HCT116 (cell line): ENCODE data around the gene MPZ. TPM values are rescaled to one million over a fixed set of nuclear protein-coding genes. Genes with fewer than 3 reads are reported as not detected.

Experiments
- ATAC-seq: fragments of 200-7000 bp; cut with Tn5 transposase; 2 replicates; pipeline ENCODE4 v1.9.1; 2020; ENCODE audit warnings: mild to moderate bottlenecking, moderate library complexity
- BruUV-seq: library from RNA; stranded (reverse); fragments of 400-500 nt; replicated peaks from 2 replicates; lab custom pipeline; 2021; lab: Mats Ljungman, UMichigan
- CTCF ChIA-PET: fragments of 300-600 bp; sonication (Branson Sonifier 250); formaldehyde crosslinking; loops from one replicate; lab custom pipeline; 2021; ENCODE audit warnings: antibody characterized with exemption; lab: Charles Lee
- POLR2A ChIA-PET: fragments of 300-600, 350-600 bp; sonication (Branson Sonifier 250); formaldehyde crosslinking; loops from one replicate; lab custom pipeline; 2021; ENCODE audit warnings: antibody characterized with exemption; lab: Charles Lee
- RAD21 ChIA-PET, 2 experiments: fragments of 300-600 bp; sonication (Branson Sonifier 250); formaldehyde crosslinking; loops; one replicate each; lab custom pipeline; 2023; ENCODE audit warnings: low total read pairs in 2 of 2; ENCODE audit not compliant: uncharacterized antibody in 2 of 2, unreplicated experiment in 2 of 2, low non-redundant PET in 1 of 2; lab: Charles Lee
- DNase-seq: peaks from one replicate; pipeline ENCODE4 v3.0.0-alpha.2; 2010; ENCODE audit warnings: low read depth, low spot score
- H2AFZ ChIP-seq: fragments of 200-600 bp; shearing (Covaris generic), sonication (generic); 2 replicates; pipeline ENCODE4 v1.6.1; 2017; ENCODE audit warnings: low read depth, mixed run types, mixed read lengths, antibody characterized with exemption, low read length; ENCODE audit not compliant: poor library complexity, severe bottlenecking
- H3K27ac ChIP-seq: 2 replicates; pipeline ENCODE4 v1.5.1; 2012; ENCODE audit warnings: low read depth, low read length
- H3K27me3 ChIP-seq: fragments of 200-600 bp; sonication (generic); 2 replicates; pipeline ENCODE4 v1.6.1; 2016; ENCODE audit warnings: mixed run types, low read length, mixed read lengths; ENCODE audit not compliant: insufficient read depth
- H3K36me3 ChIP-seq, 2 experiments: fragments of 200-500 bp in 1 of 2; fragments of 200-600 bp in 1 of 2; sonication (Bioruptor generic) in 1 of 2; sonication (generic) in 1 of 2; 2 replicates each; pipeline versions ENCODE4 v1.5.1 to v1.6.1; 2014 to 2016; ENCODE audit warnings: low read length in 2 of 2, inconsistent platforms in 1 of 2, mixed read lengths in 1 of 2, mixed run types in 1 of 2; ENCODE audit not compliant: insufficient read depth in 2 of 2, control insufficient read depth in 1 of 2
- H3K4me1 ChIP-seq, 2 experiments: fragments of 200-600 bp in 1 of 2; sonication (generic) in 1 of 2; 2 replicates each; pipeline versions ENCODE4 v1.5.1 to v1.6.1; 2012 to 2017; ENCODE audit warnings: low read length in 2 of 2, inconsistent platforms in 1 of 2, mild to moderate bottlenecking in 1 of 2, mixed read lengths in 1 of 2, mixed run types in 1 of 2, moderate library complexity in 1 of 2; ENCODE audit not compliant: insufficient read depth in 2 of 2, control insufficient read depth in 1 of 2
- H3K4me2 ChIP-seq: fragments of 200-600 bp; sonication (generic); 2 replicates; pipeline ENCODE4 v1.6.1; 2017; ENCODE audit warnings: mixed run types, low read length, mixed read lengths
- H3K4me3 ChIP-seq, 2 experiments: fragments of 200-600 bp in 1 of 2; sonication (generic) in 1 of 2; replicated peaks in 1 of 2; 2 replicates each; pipeline ENCODE4 v1.5.1; 2011 to 2016; ENCODE audit warnings: low read length in 2 of 2, control low read depth in 1 of 2, low read depth in 1 of 2, mild to moderate bottlenecking in 1 of 2, mixed read lengths in 1 of 2, mixed run types in 1 of 2
- H3K79me2 ChIP-seq: fragments of 200-600 bp; sonication (generic); 2 replicates; pipeline ENCODE4 v1.6.1; 2017; ENCODE audit warnings: mild to moderate bottlenecking, mixed run types, low read length, moderate library complexity, mixed read lengths; ENCODE audit not compliant: insufficient read depth
- H3K9ac ChIP-seq: fragments of 200-600 bp; sonication (generic); 2 replicates; pipeline ENCODE4 v1.6.1; 2016; ENCODE audit warnings: low read length, mixed read lengths
- H3K9me2 ChIP-seq: fragments of 200-600 bp; sonication (generic), shearing (Covaris generic); 2 replicates; pipeline ENCODE4 v1.6.1; 2017; ENCODE audit warnings: mixed run types, mild to moderate bottlenecking, moderate library complexity; ENCODE audit not compliant: insufficient read depth
- H3K9me3 ChIP-seq, 2 experiments: fragments of 200-500 bp in 1 of 2; fragments of 200-600 bp in 1 of 2; sonication (Bioruptor generic) in 1 of 2; sonication (generic) in 1 of 2; 2 replicates each; pipeline ENCODE4 v1.6.1; 2014 to 2017; ENCODE audit warnings: low read length in 2 of 2, mixed read lengths in 2 of 2, inconsistent platforms in 1 of 2, low read depth in 1 of 2, mild to moderate bottlenecking in 1 of 2, mixed run types in 1 of 2, moderate library complexity in 1 of 2; ENCODE audit not compliant: control insufficient read depth in 1 of 2, insufficient read depth in 1 of 2
- H4K20me1 ChIP-seq: fragments of 200-600 bp; sonication (generic), shearing (Covaris generic); 2 replicates; pipeline ENCODE4 v1.6.1; 2017; ENCODE audit warnings: mixed run types, mild to moderate bottlenecking, moderate library complexity; ENCODE audit not compliant: insufficient read depth
- CBX3 ChIP-seq: IDR thresholded peaks from 2 replicates; pipeline ENCODE4 v1.6.1; 2012; ENCODE audit warnings: low read depth
- CEBPB ChIP-seq: IDR thresholded peaks from 2 replicates; pipeline ENCODE4 v1.6.1; 2012; ENCODE audit warnings: low read depth
- EGR1 ChIP-seq: IDR thresholded peaks from 2 replicates; pipeline ENCODE4 v1.6.1; 2012; ENCODE audit warnings: low read depth
- ELF1 ChIP-seq: IDR thresholded peaks from 2 replicates; pipeline ENCODE4 v1.6.1; 2012; ENCODE audit warnings: low read depth, borderline replicate concordance
- EZH2 ChIP-seq: fragments of 200-600 bp; sonication (generic); IDR thresholded peaks from 2 replicates; pipeline ENCODE4 v1.6.1; 2017; ENCODE audit warnings: antibody characterized with exemption, mixed run types
- EZH2phosphoT487 ChIP-seq: fragments of 200-600 bp; IDR thresholded peaks from 2 replicates; pipeline ENCODE4 v1.6.1; 2018; ENCODE audit warnings: antibody characterized with exemption, borderline replicate concordance
- JUND ChIP-seq: IDR thresholded peaks from 2 replicates; pipeline ENCODE4 v1.6.1; 2012
- MAX ChIP-seq: IDR thresholded peaks from 2 replicates; pipeline ENCODE4 v1.6.1; 2012
- RAD21 ChIP-seq: IDR thresholded peaks from 2 replicates; pipeline ENCODE4 v1.6.1; 2012; ENCODE audit warnings: low read depth, mild to moderate bottlenecking
- SIN3A ChIP-seq: IDR thresholded peaks from 2 replicates; pipeline ENCODE4 v1.6.1; 2012; ENCODE audit warnings: low read depth
- SP1 ChIP-seq: IDR thresholded peaks from 2 replicates; pipeline ENCODE4 v1.6.1; 2012; ENCODE audit warnings: low read depth
- SRF ChIP-seq: IDR thresholded peaks from 2 replicates; pipeline ENCODE4 v1.6.1; 2012; ENCODE audit warnings: low read depth
- TCF7L2 ChIP-seq: IDR thresholded peaks from 2 replicates; pipeline ENCODE4 v1.7.0; 2011; ENCODE audit warnings: borderline replicate concordance, inconsistent platforms; ENCODE audit not compliant: insufficient read depth, insufficient read length; ENCODE audit errors: extremely low read depth
- YY1 ChIP-seq: IDR thresholded peaks from 2 replicates; pipeline ENCODE4 v1.6.1; 2011; ENCODE audit warnings: low read length, low read depth, moderate library complexity, mild to moderate bottlenecking; ENCODE audit not compliant: insufficient replicate concordance; ENCODE audit errors: extremely low read depth
- ZBTB33 ChIP-seq: IDR thresholded peaks from 2 replicates; pipeline ENCODE4 v1.6.1; 2011; ENCODE audit warnings: mild to moderate bottlenecking, low read length, moderate library complexity; ENCODE audit not compliant: insufficient replicate concordance; ENCODE audit errors: extremely low read depth
- ZFX ChIP-seq: fragments of 450-650 bp; IDR thresholded peaks from 2 replicates; pipeline ENCODE4 v1.6.1; 2017
- ZNF274 ChIP-seq: fragments of 200-500 bp; sonication (Bioruptor generic); IDR thresholded peaks from 2 replicates; pipeline ENCODE4 v1.6.1; 2014; ENCODE audit warnings: mild to moderate bottlenecking, low read depth, low read length, inconsistent platforms
- intact Hi-C: fragments of 100-400 bp; cut with micrococcal nuclease; formaldehyde crosslinking; loops from 2 replicates; pipeline ENCODE4 v1.10.0; 2022
- total RNA-seq: library from RNA; stranded (reverse); gene quantifications from one replicate; pipeline ENCODE4 v1.2.1, GENCODE V29; 2021; ENCODE audit not compliant: unreplicated experiment
- TF ChIP-seq, protein P1 (sequence below), 3 experiments: fragments of 200-600 bp in 1 of 3; sonication (generic) in 1 of 3; IDR thresholded peaks in 2 of 3; conservative IDR thresholded peaks in 1 of 3; 2 replicates each; pipeline ENCODE4 v1.5.1; 2012 to 2017; ENCODE audit warnings: low read depth in 2 of 3, low read length in 2 of 3, antibody characterized with exemption in 1 of 3, borderline replicate concordance in 1 of 3, control low read depth in 1 of 3, mild to moderate bottlenecking in 1 of 3, mixed read lengths in 1 of 3, mixed run types in 1 of 3, moderate library complexity in 1 of 3; ENCODE audit not compliant: insufficient read depth in 1 of 3
- TF ChIP-seq, protein P2 (sequence below): IDR thresholded peaks from 2 replicates; pipeline ENCODE4 v1.6.1; 2012

MPZ gene
- total RNA-seq, 1 experiment from 2014 or later = 3.6 TPM

- no peak for ATAC-seq
- Histone ChIP-seq H4K20me1 (no peaks in the 10 kb centered on the region), H3K79me2 (no peaks in the 10 kb centered on the region), H3K36me3 (no peaks in the 10 kb centered on the region), H3K9me3 (no peaks in the 10 kb centered on the region), H3K9me2 (no peaks in the 10 kb centered on the region), H3K4me1 (no peaks in the 10 kb centered on the region), H2AFZ (no peak overlapping the region), H3K4me2 (no peak overlapping the region), H3K9ac (no peak overlapping the region), H3K27ac (no peak overlapping the region), H3K27me3 (peaks cover 20% of the 10 kb centered on the region; the same call in 1 of the 2 replicates), H3K4me3 (no peak overlapping the region)
- no TSS peak for BruUV-seq
- CTCF ChIA-PET = no interaction called here
- intact Hi-C loops = no loop called here
- POLR2A ChIA-PET = no interaction called here
- RAD21 ChIA-PET = no interaction called here
- TF ChIP-seq EZH2 (no peak), ZNF274 (no peak), ELF1 (no peak), CBX3 (no peak), CEBPB (no peak), JUND (no peak), RAD21 (no peak), YY1 (no peak), EGR1 (no peak), SP1 (no peak), ZFX (no peak), MAX (no peak), TCF7L2 (no peak), ZBTB33 (no peak), SIN3A (no peak), SRF (no peak), EZH2phosphoT487 (no peak)
- TF ChIP-seq, protein P1, sequence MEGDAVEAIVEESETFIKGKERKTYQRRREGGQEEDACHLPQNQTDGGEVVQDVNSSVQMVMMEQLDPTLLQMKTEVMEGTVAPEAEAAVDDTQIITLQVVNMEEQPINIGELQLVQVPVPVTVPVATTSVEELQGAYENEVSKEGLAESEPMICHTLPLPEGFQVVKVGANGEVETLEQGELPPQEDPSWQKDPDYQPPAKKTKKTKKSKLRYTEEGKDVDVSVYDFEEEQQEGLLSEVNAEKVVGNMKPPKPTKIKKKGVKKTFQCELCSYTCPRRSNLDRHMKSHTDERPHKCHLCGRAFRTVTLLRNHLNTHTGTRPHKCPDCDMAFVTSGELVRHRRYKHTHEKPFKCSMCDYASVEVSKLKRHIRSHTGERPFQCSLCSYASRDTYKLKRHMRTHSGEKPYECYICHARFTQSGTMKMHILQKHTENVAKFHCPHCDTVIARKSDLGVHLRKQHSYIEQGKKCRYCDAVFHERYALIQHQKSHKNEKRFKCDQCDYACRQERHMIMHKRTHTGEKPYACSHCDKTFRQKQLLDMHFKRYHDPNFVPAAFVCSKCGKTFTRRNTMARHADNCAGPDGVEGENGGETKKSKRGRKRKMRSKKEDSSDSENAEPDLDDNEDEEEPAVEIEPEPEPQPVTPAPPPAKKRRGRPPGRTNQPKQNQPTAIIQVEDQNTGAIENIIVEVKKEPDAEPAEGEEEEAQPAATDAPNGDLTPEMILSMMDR (IDR thresholded peaks at IDR 0.05 in 2 of 3, conservative IDR thresholded peaks at IDR 0.05 in 1 of 3; ENCODE audit: borderline replicate concordance in 1 of 3, insufficient read depth in 1 of 3, low read depth in 2 of 3, low read length in 2 of 3) = no peak
- TF ChIP-seq, protein P2, sequence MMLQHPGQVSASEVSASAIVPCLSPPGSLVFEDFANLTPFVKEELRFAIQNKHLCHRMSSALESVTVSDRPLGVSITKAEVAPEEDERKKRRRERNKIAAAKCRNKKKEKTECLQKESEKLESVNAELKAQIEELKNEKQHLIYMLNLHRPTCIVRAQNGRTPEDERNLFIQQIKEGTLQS = no peak
- DNase-seq = no peak
Observed at GRCh38 chr1:161285113-161285512, 24.7 kb downstream of the MPZ start.
